Measurements from ENCODE around the gene FAM234A. TPM values are rescaled to one million over a fixed set of nuclear protein-coding genes. Genes with fewer than 3 reads are reported as not detected.

FAM234A gene
- total RNA-seq, 2 experiments from 2014 or later: 18.3 to 21.5 TPM

DNA sequence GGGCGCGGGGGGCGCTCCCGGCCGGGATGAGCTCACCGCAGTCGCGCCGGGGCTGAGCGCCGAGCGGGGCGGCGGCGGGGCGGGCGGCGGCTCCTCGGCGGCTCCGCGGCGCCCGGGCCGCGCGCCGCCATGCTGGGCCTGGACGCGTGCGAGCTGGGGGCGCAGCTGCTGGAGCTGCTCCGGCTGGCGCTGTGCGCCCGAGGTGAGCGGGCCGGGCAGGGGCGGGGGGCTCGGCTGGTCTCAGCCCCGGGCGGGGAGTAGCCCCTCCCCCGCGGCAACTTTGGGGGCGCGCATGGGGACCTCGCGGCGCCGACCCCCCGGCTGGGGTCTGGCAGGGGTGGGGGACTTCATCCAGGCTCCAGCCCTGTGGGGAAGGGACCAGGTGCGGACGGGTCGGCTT lies 45.9 kb downstream of the FAM234A start, which contains the start of gene ARHGDIG:
TSS of gene ARHGDIG (plus strand) at position 40 of the 400 bp plus-strand sequence. CDS start at position 130, 90 bp downstream.
- ATAC-seq: no peak

DNA sequence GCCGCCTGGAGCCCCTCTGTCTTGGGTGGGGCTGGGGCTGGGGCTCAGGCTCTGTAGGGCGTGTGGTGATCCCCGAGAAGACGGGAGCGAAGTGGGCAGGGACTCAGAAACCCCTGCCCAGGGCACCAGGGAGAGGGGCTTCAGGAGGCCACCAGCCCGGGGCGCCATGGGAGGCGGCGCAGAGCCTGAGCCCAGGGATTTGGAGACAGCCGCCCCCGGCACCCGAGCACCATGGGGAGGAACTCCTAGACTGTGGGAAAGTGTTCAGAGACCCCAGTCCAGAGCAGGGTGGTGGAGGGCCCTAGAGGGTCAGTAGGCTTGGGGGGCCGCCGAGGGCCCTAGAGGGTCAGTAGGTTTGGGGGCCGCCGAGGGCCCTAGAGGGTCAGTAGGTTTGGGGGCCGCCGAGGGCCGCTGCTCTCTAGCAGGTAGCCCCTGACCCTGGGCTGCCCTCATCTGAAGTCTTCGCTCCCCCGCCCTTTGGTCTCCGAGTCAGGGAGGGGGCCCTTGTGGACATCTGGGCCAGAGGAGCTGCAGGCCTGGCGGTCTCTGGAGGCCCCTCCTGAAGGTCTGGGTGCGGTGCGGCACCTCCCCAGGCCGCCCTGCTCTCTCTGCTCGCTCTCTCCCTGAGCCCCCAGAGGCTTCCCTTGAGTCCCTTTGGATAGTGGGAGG lies 46.5 kb downstream of the FAM234A start:
- TF ChIP-seq, protein P1, sequence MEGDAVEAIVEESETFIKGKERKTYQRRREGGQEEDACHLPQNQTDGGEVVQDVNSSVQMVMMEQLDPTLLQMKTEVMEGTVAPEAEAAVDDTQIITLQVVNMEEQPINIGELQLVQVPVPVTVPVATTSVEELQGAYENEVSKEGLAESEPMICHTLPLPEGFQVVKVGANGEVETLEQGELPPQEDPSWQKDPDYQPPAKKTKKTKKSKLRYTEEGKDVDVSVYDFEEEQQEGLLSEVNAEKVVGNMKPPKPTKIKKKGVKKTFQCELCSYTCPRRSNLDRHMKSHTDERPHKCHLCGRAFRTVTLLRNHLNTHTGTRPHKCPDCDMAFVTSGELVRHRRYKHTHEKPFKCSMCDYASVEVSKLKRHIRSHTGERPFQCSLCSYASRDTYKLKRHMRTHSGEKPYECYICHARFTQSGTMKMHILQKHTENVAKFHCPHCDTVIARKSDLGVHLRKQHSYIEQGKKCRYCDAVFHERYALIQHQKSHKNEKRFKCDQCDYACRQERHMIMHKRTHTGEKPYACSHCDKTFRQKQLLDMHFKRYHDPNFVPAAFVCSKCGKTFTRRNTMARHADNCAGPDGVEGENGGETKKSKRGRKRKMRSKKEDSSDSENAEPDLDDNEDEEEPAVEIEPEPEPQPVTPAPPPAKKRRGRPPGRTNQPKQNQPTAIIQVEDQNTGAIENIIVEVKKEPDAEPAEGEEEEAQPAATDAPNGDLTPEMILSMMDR (IDR thresholded peaks at IDR 0.05): no peak
- Mint-ChIP-seq H3K4me3 (no peak overlapping the region), H3K27ac (no peak overlapping the region), H3K4me1 (ENCODE audit: low read depth) (peaks cover 8% of the 10 kb centered on the region), H3K36me3 (ENCODE audit: low read depth) (no peaks in the 10 kb centered on the region), H3K9me3 (no peaks in the 10 kb centered on the region), H3K27me3 (peaks cover 12% of the 10 kb centered on the region)
- intact Hi-C loops (cut with micrococcal nuclease): no loop called here
- ChIA-PET POLR2A (no interaction called here), CTCF (no interaction called here)
- no peak for ATAC-seq
- no peak for DNase-seq

More for the DNA sequence above, 45.9 kb downstream of the FAM234A start, which contains the start of gene ARHGDIG:
- Mint-ChIP-seq H3K27me3 (peaks cover 13% of the 10 kb centered on the region), H3K9me3 (no peaks in the 10 kb centered on the region), H3K4me3 (no peak within 1 kb of the TSS), H3K27ac (no peak within 1 kb of the TSS), H3K36me3 (ENCODE audit: low read depth) (no peaks in the 10 kb centered on the region), H3K4me1 (ENCODE audit: low read depth) (peaks cover 8% of the 10 kb centered on the region)
- TF ChIP-seq, protein P1 (IDR thresholded peaks at IDR 0.05): no peak
- intact Hi-C loops (cut with micrococcal nuclease): no loop called here
- POLR2A ChIA-PET: no interaction called here
- no peak for DNase-seq
- CTCF ChIA-PET: no interaction called here

DNA sequence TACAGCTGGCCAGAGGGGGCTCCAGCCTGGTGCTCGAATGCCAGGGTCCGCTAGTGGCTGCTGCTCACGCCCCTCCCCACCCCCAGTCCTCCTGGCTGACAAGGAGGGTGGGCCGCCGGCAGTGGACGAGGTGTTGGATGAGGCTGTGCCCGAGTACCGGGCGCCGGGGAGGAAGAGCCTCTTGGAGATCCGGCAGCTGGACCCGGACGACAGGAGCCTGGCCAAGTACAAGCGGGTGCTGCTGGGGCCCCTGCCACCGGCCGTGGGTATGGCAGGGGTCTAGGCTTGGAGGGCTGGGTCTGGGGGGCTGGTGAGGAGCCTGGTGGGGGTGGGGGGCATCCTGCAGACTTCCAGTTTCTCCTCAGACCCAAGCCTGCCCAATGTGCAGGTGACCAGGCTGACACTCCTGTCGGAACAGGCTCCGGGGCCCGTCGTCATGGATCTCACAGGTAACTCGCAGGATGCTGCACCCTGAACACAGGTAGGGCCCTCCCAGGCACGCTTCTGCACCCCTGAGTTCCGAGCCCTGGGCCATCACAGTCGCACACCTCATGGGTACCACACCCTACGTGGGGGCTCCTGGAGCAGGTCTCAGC lies 47.1 kb downstream of the FAM234A start:
- H3K9me3 Mint-ChIP-seq: no peaks in the 10 kb centered on the region
- POLR2A ChIA-PET: no interaction called here
- peaks cover 9% of the 10 kb centered on the region for H3K27me3 Mint-ChIP-seq
- ATAC-seq (no peak), DNase-seq (no peak)
- intact Hi-C loops (cut with micrococcal nuclease): no loop called here
- H3K4me3 Mint-ChIP-seq: no peak overlapping the region
- H3K27ac Mint-ChIP-seq: no peak overlapping the region
- H3K4me1 Mint-ChIP-seq (ENCODE audit: low read depth): peaks cover 5% of the 10 kb centered on the region
- H3K36me3 Mint-ChIP-seq (ENCODE audit: low read depth): peaks cover 3% of the 10 kb centered on the region
- CTCF ChIA-PET: no interaction called here
- TF ChIP-seq, protein P1 (IDR thresholded peaks at IDR 0.05): no peak

DNA sequence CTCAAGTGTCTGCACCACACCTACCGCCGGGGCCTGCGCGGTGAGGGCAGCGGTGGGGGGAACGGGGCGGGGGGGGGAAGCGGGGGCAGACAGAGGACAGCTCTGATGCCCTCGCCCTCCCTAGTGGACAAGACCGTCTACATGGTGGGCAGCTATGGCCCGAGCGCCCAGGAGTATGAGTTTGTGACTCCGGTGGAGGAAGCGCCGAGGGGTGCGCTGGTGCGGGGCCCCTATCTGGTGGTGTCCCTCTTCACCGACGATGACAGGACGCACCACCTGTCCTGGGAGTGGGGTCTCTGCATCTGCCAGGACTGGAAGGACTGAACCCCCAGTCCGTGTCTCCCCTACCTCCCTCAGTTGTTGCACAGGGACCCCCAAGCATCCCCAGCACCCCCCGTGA lies 47.9 kb downstream of the FAM234A start:
- peaks cover 5% of the 10 kb centered on the region for H3K4me1 Mint-ChIP-seq (ENCODE audit: low read depth)
- DNase-seq: no peak
- TF ChIP-seq, protein P1 (IDR thresholded peaks at IDR 0.05): no peak
- H3K4me3 Mint-ChIP-seq: no peak overlapping the region
- intact Hi-C loops (cut with micrococcal nuclease): no loop called here
- H3K9me3 Mint-ChIP-seq: no peaks in the 10 kb centered on the region
- peaks cover 5% of the 10 kb centered on the region for H3K36me3 Mint-ChIP-seq (ENCODE audit: low read depth)
- POLR2A ChIA-PET: no interaction called here
- CTCF ChIA-PET: no interaction called here
- peaks cover 6% of the 10 kb centered on the region for H3K27me3 Mint-ChIP-seq
- no peak for ATAC-seq
- no peak overlapping the region for H3K27ac Mint-ChIP-seq

DNA sequence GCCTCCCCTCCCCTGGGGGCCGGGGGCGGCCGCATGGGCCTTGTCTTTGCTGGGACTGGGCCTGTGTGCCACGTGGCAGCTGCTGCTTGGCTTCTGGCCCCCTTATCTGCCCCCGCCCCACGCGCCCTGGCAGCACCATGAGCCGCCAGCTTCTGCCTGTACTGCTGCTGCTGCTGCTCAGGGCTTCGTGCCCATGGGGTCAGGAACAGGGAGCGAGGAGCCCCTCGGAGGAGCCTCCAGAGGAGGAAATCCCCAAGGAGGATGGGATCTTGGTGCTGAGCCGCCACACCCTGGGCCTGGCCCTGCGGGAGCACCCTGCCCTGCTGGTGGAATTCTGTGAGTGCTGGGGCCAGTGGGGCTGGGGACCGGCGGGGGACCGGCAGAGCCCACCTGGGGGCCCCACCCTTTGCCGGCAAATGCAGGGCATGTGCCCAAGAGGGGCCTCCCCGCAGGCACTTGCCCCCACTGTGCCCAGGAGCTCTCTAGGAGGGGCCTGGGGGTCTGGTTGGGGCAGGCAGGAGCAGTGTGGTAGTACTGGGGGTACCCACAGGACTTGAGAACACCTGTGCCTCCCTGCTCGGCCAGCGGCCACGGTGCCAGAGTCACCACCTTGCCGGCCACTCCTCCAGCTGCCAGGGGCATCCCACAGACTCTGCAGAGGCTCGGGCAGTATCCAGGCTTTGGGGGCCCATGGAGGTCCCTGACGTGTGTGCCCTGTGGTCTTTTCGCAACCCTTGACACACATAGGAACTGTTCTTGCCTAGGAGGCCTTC lies 48.6 kb downstream of the FAM234A start, which contains the start of gene PDIA2:
TSS of gene PDIA2 (plus strand) at position 132 of the 773 bp plus-strand sequence. CDS start at position 138, 6 bp downstream.
- H3K27ac Mint-ChIP-seq: no peak within 1 kb of the TSS
- DNase-seq (no peak), ATAC-seq (no peak)
- TF ChIP-seq, protein P1 (IDR thresholded peaks at IDR 0.05): no peak
- peaks cover 5% of the 10 kb centered on the region for H3K4me1 Mint-ChIP-seq (ENCODE audit: low read depth)
- intact Hi-C loops (cut with micrococcal nuclease): no loop called here
- CTCF ChIA-PET: no interaction called here
- H3K4me3 Mint-ChIP-seq: no peak within 1 kb of the TSS
- peaks cover 6% of the 10 kb centered on the region for H3K27me3 Mint-ChIP-seq
- peaks cover 9% of the 10 kb centered on the region for H3K36me3 Mint-ChIP-seq (ENCODE audit: low read depth)
- H3K9me3 Mint-ChIP-seq: no peaks in the 10 kb centered on the region
- POLR2A ChIA-PET: no interaction called here

Data from activated CD8-positive, alpha-beta T cell treated with anti-CD3 and anti-CD28 coated beads for 36 hours (primary cell).